ENCODE results near the gene AEBP1. TPM values are rescaled to one million over a fixed set of nuclear protein-coding genes. Genes with fewer than 3 reads are reported as not detected.

AEBP1 gene
- total RNA-seq, 1 experiment from 2014 or later, result 49.3 TPM

- no peaks in the 10 kb centered on the region; the same call in 1 of the 2 replicates for H3K27me3 ChIP-seq (ENCODE audit: insufficient read depth, low read length)
- no peaks in the 10 kb centered on the region for H4K20me1 ChIP-seq (ENCODE audit: control insufficient read depth, insufficient read depth, insufficient read length)
- DNase-seq, result no peak
- no peak overlapping the region for H3K23ac ChIP-seq (ENCODE audit: insufficient read length, low read depth, low read length)
- no peaks in the 10 kb centered on the region; the same call in 1 of the 2 replicates for H3K4me1 ChIP-seq (ENCODE audit: insufficient read depth, low read length)
- H3K56ac ChIP-seq (ENCODE audit: insufficient read length, low read depth, low read length), result no peak overlapping the region
- no peak overlapping the region for H2AFZ ChIP-seq (ENCODE audit: low read length)
- no peaks in the 10 kb centered on the region for H3K79me1 ChIP-seq (ENCODE audit: insufficient read depth, low read depth, low read length, poor library complexity, severe bottlenecking)
- Mint-ChIP-seq H3K36me3 (ENCODE audit: insufficient read depth in 1 of 3, low read depth in 3 of 3) (no peaks in the 10 kb centered on the region), H3K4me1 (peaks cover 13 to 16% of the 10 kb centered on the region in 2 experiments), H3K9me3 (no peaks in the 10 kb centered on the region), H3K27me3 (ENCODE audit: low read depth) (peaks cover 2% of the 10 kb centered on the region), H3K4me3 (no peak overlapping the region), H3K27ac (peak overlapping the region in 1 of 3 experiments; percentile 29; a peak in 1 of 7 replicates)
- no peak overlapping the region for H4K91ac ChIP-seq (ENCODE audit: insufficient read length, low read depth, low read length)
- H2BK120ac ChIP-seq (ENCODE audit: low read depth, low read length, poor library complexity, severe bottlenecking), result no peak overlapping the region
- no peak overlapping the region for H2AK5ac ChIP-seq (ENCODE audit: insufficient read length, low read length)
- H3K23me2 ChIP-seq (ENCODE audit: insufficient read length, low read depth, low read length, poor library complexity, severe bottlenecking), result no peaks in the 10 kb centered on the region
- no peak overlapping the region; the same call in 1 of the 2 replicates for H3K14ac ChIP-seq (ENCODE audit: insufficient read depth, low read length)
- no peak overlapping the region for H2BK15ac ChIP-seq (ENCODE audit: low read depth, low read length)
- TF ChIP-seq CTCF (conservative IDR thresholded peaks at IDR 0.05), result no peak
- no peak overlapping the region for H3K9ac ChIP-seq (ENCODE audit: extremely low read depth, insufficient read length, low read length)
- no peak overlapping the region for H3K18ac ChIP-seq (ENCODE audit: insufficient read length, low read depth, low read length)
- no CpG with 5 or more reads among the region's 12 CpGs for WGBS (ENCODE audit: extremely low coverage, insufficient read length, low lambda C conversion rate)
- H3T11ph ChIP-seq (ENCODE audit: low read length), result no peak overlapping the region
- no peak overlapping the region for H3K4me2 ChIP-seq (ENCODE audit: insufficient read depth, insufficient read length, low read length)
- H2BK5ac ChIP-seq (ENCODE audit: insufficient read length, low read length), result no peak overlapping the region
- no peak overlapping the region for H3K4ac ChIP-seq (ENCODE audit: low read depth, low read length)
- H2BK20ac ChIP-seq (ENCODE audit: low read depth, low read length, poor library complexity, severe bottlenecking), result no peak overlapping the region
- no peak overlapping the region for H3K27ac ChIP-seq (ENCODE audit: insufficient read length, low read depth, low read length)
- no peaks in the 10 kb centered on the region for H3K79me2 ChIP-seq (ENCODE audit: insufficient read depth, low read length)
- H2BK12ac ChIP-seq (ENCODE audit: insufficient read length, low read depth, low read length), result no peak overlapping the region
- no peak overlapping the region for H4K5ac ChIP-seq (ENCODE audit: insufficient read length, low read depth, low read length)
- H4K8ac ChIP-seq (replicated peaks; ENCODE audit: insufficient read length, low read depth, low read length), result no peak overlapping the region
- no peaks in the 10 kb centered on the region for H3K9me3 ChIP-seq (ENCODE audit: control insufficient read depth, low read depth, low read length)
Measured at GRCh38 chr7:44158873-44159631, 54.9 kb downstream of the AEBP1 start.
